ENCODE data around the gene TFF3. TPM values are rescaled to one million over a fixed set of nuclear protein-coding genes. Genes with fewer than 3 reads are reported as not detected.

The TFF3 gene
- total RNA-seq, 4 donors from 2014 or later, result 3.6 to 16.8 (median 8.7) TPM

DNA sequence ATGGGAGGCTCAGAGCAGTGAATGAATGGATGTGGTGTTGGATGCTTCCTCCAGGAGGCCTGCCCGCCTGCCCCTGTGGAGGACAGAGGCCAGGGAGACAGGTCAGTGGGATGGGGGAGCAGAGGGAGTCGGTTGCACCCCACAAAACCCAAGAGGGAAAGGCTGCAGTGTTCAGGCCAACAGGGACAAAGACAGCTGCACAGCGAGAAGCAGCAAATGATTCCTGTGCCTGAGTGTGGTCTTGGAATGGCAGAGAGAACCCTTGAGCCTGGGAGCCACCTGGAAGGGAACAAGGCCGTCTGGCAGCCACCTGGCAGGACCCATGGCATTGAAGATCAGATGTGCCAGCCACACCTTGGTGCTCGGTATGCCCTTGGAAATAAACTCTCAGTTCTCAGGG, 8.1 kb downstream of the TFF3 start:
- TF ChIP-seq CTCF (IDR thresholded peaks at IDR 0.05) (no peak), POLR2A (IDR thresholded peaks at IDR 0.05) (no peak)
- no peak overlapping the region for H3K4me3 ChIP-seq (ENCODE audit: low read depth, poor library complexity, severe bottlenecking)
- peak in 1 of 2 donors; percentile 62 for DNase-seq (ENCODE audit: low spot score in 2 of 2)
- 60 to 63% methylated on average over 5 of the region's 5 CpGs for WGBS, 2 donors
- intact Hi-C loops (cut with DNase I; ENCODE audit: low total_unique reads), result no loop called here

GRCh38 chr21:42306366-42307035, 8.7 kb downstream of the TFF3 start:
- intact Hi-C loops (cut with DNase I; ENCODE audit: low total_unique reads), result no loop called here
- WGBS, 2 donors, result 66 to 72% methylated on average over 17 of the region's 17 CpGs
- peak in 1 of 2 donors; percentile 79 for DNase-seq (ENCODE audit: low spot score in 2 of 2)
- no peak for TF ChIP-seq POLR2A (IDR thresholded peaks at IDR 0.05)
- no peak for TF ChIP-seq CTCF (IDR thresholded peaks at IDR 0.05)
- H3K4me3 ChIP-seq (ENCODE audit: low read depth, poor library complexity, severe bottlenecking), result no peak overlapping the region

- H3K4me3 ChIP-seq (ENCODE audit: low read depth, poor library complexity, severe bottlenecking), result no peak overlapping the region
- intact Hi-C loops (cut with DNase I; ENCODE audit: low total_unique reads), result no loop called here
- TF ChIP-seq POLR2A (IDR thresholded peaks at IDR 0.05) (no peak), CTCF (IDR thresholded peaks at IDR 0.05) (no peak)
- 94 to 95% methylated on average over 33 of the region's 33 CpGs for WGBS, 2 donors
- peak in 1 of 2 donors; percentile 81 for DNase-seq (ENCODE audit: low spot score in 2 of 2)
Observed at GRCh38 chr21:42305707-42306147, 9.5 kb downstream of the TFF3 start.

DNA sequence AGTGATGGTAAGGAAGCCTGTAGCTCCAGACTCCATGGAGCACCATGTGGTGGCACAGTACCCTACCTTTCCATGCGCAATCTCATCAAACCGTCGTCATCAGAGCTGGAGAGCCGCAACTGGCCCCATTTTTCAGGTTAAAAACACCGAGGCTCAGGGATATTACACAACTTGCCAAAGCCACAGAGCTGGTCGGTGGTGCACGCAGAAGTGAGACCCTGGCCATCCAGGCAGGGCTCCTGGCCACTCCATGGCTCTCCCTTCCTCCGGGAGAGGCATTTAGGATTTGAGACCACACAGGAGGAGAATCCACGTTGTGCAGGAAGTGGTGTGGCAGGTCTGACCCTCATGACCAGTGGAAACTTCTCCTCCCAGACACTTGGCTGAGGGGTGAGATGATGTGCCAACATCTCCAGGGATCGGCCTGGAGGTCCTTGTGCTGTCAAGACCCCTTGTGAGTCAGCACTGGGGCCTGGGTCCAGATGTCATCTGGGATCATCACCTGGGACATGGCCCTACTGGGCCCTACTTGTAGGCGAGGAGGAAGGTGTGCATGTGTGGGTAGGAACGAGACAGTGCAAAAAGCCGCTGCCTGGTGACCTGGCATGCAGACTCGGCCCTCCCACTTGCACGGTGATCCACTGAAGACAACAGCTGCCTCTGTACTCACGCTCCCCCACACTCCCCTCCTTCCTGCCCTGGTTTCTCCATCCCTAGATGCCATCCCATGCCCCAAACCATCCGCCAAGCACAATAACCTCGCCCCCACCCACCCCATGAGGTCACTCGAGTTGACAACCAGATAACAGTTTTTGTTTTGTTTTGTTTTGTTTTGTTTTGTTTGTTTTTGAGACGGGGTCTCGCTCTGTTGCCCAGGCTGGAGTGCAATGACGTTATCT, 10.4 kb downstream of the TFF3 start:
- H3K4me3 ChIP-seq (ENCODE audit: low read depth, poor library complexity, severe bottlenecking), result no peak overlapping the region
- WGBS, 2 donors, result 82 to 84% methylated on average over 22 of the region's 22 CpGs
- TF ChIP-seq CTCF (IDR thresholded peaks at IDR 0.05) (no peak), POLR2A (IDR thresholded peaks at IDR 0.05) (no peak)
- intact Hi-C loops (cut with DNase I; ENCODE audit: low total_unique reads), result no loop called here
- DNase-seq (ENCODE audit: low spot score in 2 of 2), result peak in 1 of 2 donors; percentile 66

- H3K4me3 ChIP-seq (ENCODE audit: low read depth, poor library complexity, severe bottlenecking), result no peak overlapping the region
- DNase-seq (ENCODE audit: low spot score in 2 of 2), result no peak
- no peak for TF ChIP-seq CTCF (IDR thresholded peaks at IDR 0.05)
- TF ChIP-seq POLR2A (IDR thresholded peaks at IDR 0.05), result no peak
- WGBS, 2 donors, result 63 to 76% methylated on average over 3 of the region's 3 CpGs
- intact Hi-C loops (cut with DNase I; ENCODE audit: low total_unique reads), result no loop called here
Observed at GRCh38 chr21:42303443-42303842, 11.8 kb downstream of the TFF3 start.

Measured in lower leg skin (tissue), 4 donors.